SIG-M5 (cell line): ENCODE data around the gene TMEM19.
"Not testable (repeated sequence)": the region's sequence is repeated elsewhere in the genome, so short reads cannot be mapped to it uniquely, and the experiment has no call there.

Experiments
- DNase-seq: peaks from one replicate; lab custom pipeline; 2025; lab: John Stamatoyannopoulos, UW

The TMEM19 gene

DNA sequence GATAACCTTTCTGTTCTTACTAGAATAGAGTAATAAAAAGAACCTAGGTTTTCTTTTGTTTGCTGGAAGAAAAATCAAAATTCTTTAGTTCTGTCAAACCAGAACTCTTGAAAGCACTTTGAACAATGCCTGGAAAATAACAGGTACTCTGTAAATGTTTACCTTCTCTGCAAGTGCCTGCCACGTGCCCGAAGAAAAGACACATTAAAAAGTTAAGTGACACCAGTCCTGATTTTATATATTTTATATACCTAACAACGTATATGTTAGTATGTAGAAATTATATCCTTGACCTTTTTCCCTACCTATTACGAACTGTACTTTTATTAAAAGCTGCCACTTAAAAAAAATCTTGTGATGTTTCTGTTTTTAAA lies 20.8 kb upstream of the TMEM19 start:
- DNase-seq: no peak

DNA sequence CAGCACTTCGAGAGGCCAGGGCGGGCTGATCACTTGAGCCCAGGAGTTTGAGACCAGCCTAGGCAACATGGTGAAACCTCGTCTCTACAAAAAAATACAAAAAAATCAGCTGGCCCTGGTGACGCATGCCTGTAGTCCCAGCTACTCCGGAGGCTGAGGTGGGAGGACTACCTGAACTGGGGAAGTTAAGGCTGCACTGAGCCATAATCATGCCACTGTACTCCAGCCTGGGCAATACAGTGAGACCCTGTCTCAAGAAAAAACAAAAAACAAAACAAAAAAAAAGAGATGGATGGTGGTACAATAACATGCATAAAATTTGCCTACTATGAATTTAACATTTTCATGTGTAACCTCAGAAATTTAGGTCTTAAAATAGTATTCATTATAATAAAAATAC lies 19.6 kb upstream of the TMEM19 start:
- DNase-seq: no peak

DNA sequence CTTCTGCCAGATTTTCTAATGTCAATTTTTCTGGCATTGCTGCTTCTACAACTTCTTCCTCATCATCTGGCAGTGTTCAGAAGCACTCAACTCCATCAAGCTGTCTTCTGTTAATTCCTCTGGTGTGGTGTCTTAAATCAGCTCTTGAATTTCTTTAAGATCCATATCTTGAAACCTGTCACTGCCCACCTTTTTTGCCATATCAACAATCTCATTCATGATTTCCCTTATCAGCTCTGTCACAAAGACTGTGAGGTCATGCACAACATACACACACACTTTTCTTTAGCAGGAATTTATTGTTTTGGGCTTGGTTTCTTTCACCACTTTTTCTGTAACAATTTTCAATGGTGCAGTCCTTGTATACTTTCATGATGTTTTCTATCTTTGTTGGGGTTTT lies 14.6 kb upstream of the TMEM19 start:
- DNase-seq: no peak

DNA sequence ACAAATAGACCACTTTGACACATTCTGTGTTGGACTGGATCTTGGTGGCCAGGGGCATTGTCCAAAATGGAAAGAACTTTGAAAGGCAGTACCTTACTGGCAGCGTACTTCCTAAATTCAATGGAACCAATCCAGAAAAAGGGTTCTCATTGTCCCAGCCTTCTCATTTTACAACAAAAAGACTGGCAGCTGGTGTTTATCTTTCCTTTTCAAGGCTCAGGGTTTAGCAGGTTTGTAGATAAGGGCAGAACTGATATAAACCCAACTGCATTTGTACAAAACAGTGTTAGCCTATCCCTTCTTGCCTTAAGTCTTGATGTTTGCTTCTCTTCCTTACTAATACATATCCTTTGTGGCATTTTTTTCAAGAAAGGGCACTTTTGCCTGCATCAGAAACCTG lies 14.1 kb upstream of the TMEM19 start:
- DNase-seq: no peak

DNA sequence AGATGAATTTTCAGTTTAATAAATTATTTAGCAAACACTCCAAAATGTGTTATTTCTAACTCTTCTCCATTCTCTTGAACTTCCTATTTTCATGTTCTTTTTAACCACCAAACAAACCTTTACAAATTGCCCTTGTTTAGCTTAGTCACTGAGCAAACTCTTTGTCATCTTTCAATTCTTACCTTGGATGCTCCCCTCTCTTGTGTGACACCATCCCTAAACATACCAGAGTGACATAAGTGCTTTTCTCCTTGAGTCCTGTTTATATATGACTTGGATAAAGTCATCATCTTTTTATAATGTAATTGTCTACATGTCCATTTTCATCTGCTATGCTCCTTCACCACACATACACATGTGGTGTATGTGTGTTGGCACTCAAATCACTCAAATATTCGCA lies 3.4 kb upstream of the TMEM19 start:
- DNase-seq: no peak

DNA sequence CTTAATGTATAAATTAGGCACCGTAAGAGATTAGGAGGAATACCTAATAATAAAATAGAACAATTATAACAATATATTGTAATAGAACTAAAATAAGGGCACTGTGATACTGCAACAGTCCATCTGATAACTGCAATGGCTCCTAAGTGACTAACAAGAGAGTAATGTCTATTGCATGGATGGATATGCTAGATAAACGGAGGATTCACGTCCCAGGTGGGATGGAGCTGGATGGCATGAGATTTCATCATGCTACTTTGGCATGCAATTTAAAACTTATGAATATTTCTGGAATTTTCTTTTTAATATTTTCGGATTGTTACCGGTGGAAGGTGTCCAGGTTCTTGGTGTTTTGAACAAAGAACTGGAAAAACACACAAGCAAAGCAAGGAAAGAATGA lies 2.2 kb upstream of the TMEM19 start:
- DNase-seq: no peak

DNA sequence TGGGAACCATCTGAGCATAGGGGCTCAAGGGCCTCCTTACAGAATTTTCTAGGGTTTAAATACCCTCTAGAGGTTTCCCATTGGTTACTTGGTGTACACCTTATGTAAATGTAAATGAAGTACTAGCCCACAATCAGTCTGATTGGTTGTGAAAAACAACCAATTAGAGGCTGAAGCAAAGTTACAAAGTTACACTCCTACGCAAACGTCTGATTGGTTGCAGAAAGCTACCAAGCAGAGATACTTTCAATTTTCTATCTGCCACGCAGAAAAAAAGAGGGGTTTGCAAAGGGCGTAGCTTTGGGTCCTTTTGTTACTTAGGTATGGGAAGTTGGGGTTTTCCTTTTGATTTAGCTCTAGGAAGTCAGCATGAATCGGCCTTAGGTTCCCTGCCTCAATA lies 1.8 kb upstream of the TMEM19 start:
- DNase-seq: no peak

DNA sequence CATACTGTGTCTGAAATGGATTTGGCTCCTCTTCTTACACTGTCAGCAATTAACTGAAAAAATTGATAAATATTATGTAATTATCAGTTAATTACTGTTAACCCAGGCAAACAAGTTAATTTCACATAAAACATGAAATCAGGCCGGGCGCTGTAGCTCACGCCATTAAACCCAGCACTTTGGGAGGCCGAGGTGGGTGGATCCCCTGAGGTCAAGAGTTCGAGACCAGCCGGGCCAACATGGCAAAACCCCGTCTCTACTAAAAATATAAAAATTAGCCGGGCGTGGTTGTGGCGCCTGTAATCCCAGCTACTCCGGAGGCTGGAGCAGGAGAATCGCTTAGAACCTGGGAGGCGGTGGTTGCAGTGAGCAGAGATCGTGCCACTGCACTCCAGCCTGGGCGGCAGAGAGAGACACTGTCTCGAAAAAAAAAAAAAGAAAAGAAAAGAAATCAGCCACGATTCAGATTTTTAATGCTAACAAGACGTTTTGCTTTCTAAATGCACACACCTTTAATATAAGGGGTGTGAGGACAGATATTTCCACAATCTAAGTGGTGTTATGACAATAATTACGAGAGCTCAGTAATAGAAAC lies 473 bp upstream of the TMEM19 start:
- no peak for DNase-seq

DNA sequence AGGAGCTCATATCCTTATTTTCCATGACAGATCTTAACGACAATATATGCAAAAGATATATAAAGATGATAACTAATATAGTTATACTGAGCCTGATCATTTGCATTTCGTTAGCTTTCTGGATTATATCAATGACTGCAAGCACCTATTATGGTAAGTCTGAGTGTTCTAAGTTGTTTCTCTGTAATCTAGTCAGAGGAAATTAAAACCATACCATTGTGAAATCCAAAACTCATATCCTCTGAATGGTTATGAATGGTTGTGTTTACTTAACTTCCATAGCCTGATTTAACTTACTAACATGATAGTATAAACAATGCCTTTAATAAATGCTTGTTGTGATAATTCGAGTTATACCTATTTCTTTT lies 760 bp downstream of the TMEM19 start:
- no peak for DNase-seq

DNA sequence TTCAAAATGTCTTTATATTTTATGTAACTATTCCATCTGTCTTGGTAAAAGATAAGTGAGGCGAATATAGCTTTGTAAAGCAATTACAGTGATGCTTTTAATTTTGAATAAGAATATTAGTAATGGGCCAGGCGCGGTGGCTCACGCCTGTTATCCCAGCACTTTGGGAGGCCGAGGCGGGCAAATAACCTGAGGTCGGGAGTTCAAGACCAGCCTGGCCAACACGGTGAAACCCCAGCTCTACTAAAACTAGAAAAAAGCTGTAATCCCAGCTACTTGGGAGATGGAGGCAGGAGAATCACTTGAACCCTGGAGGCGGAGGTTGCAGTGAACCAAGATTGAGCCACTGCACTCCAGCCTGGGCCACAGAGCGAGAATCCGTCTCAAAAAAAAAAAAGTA lies 1.3 kb downstream of the TMEM19 start:
- DNase-seq: not testable (repeated sequence)

DNA sequence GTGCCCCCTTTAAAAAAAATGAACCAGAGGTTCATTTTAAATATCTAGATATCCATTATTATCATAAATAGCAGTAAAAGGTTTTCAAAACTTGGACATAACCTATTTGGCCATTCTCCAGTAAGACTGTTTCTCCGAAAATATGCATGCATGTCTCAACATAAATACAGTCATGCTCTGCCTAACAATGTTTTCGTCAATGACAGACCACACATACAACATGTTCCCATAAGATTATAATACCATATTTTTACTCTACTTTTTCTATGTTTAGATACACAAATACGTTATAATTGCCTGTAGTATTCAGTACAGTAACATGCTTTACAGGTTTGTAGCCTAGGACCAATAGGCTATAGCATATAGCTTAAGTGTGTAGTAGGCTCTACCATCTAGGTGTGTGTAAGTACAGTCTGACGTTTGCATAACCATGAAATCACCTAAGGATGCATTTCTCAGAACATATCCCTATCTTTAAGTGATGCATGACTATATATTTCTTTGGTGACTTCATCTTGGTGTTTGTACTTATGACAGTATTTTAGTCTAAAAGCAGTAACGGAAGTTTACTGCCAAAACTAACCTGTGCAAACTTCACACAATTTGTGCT lies 3.2 kb downstream of the TMEM19 start:
- no peak for DNase-seq

DNA sequence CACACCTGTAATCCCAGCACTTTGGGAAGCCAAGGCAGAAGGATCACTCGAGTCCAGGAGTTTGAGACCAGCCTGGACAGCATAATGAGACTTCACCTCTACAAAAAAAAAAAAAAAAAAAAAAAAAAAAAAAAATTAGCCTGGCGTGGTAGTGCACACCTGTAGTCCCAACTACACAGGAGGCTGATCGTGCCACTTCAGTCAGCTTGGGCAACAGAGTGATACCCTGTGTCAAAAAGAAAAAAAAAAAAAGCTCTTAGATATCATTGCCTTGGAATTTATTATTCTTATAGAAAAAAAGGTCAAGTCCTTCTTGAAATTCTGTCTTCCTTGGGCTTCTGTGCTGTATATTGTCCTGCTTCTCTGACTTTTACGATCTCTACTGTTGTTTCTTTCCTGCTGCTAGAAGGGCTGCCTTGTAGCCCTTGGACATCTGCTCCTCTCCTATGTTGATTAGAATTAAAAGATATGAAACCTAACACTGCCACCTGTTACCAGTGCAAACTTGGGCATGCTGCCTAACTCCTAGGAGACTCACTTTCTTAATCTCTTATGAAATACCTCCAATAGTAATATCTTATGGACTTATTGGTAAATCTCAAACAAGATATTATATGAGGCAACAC lies 5.7 kb downstream of the TMEM19 start:
- DNase-seq: no peak

DNA sequence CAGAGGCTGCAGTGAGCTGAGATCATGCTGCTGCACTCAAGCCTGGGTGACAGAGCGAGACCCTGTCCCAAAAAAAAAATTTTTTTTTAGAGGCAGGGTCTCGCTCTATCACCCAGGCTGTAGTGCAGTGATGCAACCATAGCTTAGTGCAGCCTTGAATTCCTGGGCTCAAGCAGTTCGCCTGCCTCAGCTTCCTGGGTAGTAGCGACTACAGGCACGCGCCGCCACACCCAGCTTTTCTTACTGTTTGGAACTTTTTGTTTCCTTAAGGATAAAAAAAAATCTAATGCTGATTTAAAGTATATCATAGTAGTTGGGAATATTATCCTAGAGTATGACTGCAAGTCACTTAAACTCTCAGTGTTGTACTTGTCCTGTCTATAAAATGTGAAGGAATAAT lies 7.2 kb downstream of the TMEM19 start:
- no peak for DNase-seq

DNA sequence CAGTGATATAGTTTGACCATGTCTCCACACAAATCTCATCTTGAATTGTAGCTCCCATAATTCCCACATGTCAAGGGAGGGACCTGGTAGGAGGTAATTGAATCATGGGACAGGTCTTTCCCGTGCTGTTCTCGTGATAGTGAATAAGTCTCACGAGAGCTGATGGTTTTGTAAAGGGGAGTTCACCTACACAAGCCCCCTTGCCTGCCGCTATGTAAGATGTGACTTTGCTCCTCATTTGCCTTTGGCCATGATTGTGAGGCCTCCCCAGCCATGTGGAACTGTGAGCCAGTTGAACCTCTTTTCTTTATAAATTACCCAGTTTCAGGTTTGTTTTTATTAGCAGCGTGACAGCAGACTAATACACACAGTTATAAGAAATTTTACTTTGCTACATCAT lies 7.8 kb downstream of the TMEM19 start:
- not testable (repeated sequence) for DNase-seq

DNA sequence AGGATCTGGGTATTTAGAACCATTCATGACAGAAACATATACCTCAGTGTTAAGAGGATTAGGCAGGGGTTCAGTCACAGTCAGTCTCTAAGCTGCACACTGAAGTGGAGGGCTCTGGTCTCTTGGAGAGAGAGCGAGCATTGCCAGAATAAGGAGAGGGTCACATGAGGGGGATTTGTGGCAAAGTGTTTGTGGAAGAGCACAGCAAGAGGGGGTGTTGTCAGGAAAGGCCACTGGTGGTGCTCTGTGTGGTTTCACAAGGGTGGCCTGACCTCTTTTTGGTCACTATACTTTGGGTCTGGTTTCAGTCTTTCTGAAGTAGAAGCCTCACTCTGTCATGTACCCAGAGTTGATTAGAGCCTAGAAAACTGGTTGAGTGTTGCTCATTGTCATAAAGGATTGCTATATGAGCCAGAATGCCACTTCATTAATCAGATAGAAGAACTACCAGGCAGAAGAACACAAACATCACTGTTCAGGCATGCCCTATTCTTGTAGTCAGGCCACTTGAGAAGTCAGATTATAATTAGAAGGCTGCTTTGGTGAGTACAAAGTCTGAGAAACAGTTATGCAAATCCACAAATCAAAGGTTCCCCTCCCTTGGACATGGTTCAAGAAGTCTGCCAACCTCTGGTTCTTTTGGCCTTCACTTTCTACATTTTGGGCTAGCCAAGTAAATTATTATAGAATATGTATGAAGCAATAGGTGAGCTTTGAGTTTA lies 8.4 kb downstream of the TMEM19 start:
- DNase-seq: no peak

DNA sequence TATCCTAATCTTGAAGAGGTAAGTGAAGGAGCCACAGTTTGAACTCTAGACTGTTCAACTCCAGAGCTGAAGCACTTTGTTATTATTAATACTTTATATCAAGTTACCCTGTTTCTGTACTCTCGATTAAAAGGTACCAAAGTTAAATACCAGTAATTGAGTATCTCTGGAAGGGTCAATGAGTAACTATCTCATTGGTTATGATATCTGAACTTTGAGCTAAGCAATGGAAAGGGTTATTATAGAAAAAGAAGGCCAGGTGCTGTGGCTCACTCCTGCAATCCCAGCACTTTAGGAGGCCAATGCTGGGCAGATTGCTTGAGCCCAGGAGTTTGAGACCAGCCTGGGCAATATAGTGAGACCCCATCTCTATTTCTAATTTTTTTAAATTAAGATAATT lies 9.9 kb downstream of the TMEM19 start:
- DNase-seq: no peak

DNA sequence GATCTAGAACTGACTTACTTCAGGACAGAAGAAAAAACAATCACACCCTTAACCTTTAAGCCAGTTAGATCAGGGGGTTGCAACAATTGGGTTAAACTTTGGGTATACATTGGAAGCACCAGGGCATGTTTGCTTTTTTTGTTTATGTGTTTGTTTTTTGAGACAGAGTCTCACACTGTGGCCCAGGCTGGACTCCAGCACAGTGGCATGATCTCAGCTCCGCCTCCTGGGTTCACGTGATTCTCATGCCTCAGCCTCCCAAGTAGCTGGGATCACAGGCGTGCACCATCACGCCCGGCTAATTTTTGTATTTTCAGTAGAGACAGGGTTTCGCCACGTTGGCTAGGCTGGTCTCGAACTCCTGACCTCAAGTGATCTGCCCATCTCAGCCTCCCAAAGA lies 16.3 kb downstream of the TMEM19 start:
- not testable (repeated sequence) for DNase-seq

DNA sequence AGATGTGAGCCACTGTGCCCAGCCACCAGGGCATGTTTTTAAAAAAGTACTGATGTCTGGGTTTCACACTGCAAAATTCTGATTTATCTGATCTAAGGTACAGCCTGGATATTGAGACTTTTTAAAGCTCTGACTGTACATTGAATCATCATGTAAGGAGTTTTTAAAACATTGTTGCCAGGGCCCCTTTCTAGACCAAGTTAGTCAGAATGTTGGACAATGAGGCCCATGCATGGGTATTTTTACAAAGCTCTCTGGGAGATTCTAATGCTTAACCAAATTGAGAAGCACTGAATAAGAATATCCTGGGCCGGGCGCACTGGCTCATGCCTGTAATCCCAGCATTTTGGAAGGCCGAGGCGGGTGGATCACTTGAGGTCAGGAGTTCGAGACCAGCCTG lies 16.7 kb downstream of the TMEM19 start:
- DNase-seq: no peak

DNA sequence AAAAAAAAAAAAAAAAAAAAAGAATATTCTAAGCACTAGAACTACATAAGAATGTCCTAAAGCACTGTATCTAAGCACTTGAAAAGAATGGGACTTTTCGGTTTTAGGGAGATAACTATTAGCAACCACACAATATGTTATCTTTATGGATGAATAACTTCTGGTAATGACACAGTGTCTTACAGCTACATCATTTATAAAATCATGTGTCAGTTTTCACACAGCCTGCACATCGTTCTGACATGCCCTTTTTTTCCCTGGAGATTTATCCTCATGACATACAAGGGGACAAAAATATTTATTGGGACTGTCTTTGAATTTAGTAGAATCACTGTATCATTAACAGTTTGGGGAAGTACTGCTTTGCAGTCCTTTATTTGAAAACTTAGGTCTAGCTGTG lies 17.3 kb downstream of the TMEM19 start:
- DNase-seq: no peak

DNA sequence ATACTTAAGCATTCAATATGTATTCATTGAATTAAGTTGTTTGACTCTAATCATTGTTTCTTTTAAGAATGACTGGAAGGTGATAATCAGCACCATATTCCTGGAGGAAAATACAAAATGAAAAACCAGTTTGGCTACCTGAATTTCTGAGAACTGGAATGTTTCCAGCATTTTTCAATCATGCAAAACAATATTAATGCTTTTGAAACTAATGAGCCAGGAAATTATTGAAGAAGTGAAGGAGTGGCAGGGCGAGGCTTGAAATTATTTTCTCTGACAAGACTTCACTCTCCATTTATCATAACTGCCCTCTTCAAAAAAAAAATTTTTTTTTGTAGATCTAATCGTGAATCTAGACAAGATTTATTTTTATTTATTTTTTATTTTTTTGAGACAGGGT lies 19.0 kb downstream of the TMEM19 start:
- no peak for DNase-seq

DNA sequence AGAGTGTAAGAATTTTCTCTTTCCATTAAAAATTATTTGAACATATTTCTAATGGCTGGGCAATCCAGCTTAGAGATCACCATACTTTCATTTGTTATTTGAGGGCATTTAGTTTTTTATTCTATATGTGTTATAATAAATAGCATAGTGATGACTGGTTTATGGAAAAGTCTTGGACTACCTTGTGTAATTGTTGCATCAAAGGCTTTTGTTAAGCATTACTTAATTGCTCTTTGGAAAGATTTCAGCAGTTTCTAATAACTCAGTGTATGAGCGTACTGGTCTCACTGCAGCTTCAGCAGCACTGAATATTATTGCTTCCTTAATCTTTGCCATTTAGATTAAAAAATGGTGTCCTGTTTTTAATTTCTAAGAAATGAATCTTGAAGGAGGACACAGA lies 22.8 kb downstream of the TMEM19 start:
- no peak for DNase-seq

DNA sequence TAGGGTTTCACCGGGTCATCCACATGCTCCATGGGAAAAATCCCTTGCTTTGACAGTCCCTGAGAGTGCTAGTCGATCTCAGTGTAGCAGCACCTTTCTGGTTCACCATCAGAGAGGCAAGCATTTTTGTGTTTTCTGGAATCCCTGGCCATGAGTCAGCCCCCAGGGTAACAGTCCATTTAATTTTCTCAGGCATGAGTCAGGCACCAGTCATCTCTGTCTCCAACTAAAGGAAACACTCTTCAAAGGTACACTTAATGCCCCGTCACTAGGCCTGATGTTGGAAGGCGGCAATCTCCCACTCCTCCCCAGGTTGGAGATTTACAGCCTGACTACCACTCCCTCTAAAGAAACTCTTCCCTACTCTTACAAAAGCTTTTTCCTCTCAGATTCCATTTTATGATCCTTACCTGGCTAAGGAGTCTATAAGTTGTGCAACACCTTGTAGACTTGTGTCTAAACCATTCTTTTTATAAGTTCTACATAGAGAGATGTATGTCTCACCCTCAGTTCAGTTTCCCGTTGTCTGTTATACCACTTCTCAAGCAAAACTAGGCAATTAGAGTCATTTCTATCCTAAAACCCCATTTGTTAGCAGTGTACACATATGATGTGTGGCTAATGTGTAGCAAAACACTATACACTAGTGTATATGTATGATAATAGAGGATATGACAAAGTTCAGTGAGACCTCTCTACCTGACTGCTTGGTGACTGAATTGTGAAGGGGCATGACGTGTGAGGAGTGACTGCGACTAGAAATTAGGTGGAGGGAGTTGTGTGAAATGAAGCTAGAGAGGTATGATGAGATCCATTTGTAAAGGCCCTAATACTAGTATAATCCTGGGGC lies 24.6 kb downstream of the TMEM19 start:
- DNase-seq: no peak

DNA sequence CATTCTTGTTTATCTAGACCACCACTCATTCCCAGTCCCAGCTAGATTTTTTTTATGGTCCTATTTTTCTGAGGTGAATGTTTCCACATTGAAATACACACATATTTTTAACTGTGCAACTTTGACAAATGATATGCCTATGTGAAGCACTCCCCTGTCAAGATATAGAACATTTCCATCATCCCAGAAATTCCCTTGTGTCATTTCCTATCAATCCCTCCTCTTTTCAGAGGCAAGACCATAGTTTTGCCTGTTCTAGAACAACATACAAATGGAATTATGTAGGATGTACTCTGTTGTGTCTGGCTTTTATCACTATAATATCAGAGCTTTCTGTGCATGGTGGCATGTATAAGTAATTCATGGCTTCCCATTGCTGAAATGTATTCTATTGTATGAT lies 32.7 kb downstream of the TMEM19 start:
- no peak for DNase-seq
